OCI-LY7 (cell line): ENCODE data around the gene LRRN2. TPM values are rescaled to one million over a fixed set of nuclear protein-coding genes. Genes with fewer than 3 reads are reported as not detected.

Experiments used
- BruUV-seq: library from RNA; stranded (reverse); fragments of 400-500 nt; replicated peaks from 2 replicates; lab custom pipeline; 2021; lab: Mats Ljungman, UMichigan
- CTCF ChIA-PET: fragments of 300-600 bp; sonication (Branson Sonifier 250); formaldehyde crosslinking; loops from one replicate; lab custom pipeline; 2022; ENCODE audit warnings: antibody characterized with exemption; ENCODE audit not compliant: unreplicated experiment; lab: Charles Lee
- POLR2A ChIA-PET: fragments of 300-600 bp; sonication (Branson Sonifier 250); formaldehyde crosslinking; loops from one replicate; lab custom pipeline; 2022; ENCODE audit warnings: antibody characterized with exemption; lab: Charles Lee
- DNase-seq: peaks from one replicate; pipeline ENCODE4 v3.0.0-alpha.2; 2015; ENCODE audit warnings: low spot score
- H2AFZ ChIP-seq: fragments of 200-600 bp; sonication (generic), shearing (Covaris generic); 2 replicates; pipeline ENCODE4 v1.6.1; 2014; ENCODE audit warnings: mild to moderate bottlenecking, antibody characterized with exemption, low read length, moderate library complexity
- H3K27ac ChIP-seq: fragments of 200-600 bp; sonication (generic); 2 replicates; pipeline ENCODE4 v1.5.1; 2014; ENCODE audit warnings: mixed run types, low read depth, mild to moderate bottlenecking, moderate library complexity, low read length, inconsistent platforms; ENCODE audit not compliant: poor library complexity, severe bottlenecking
- H3K36me3 ChIP-seq: fragments of 200-600 bp; sonication (generic); 2 replicates; pipeline ENCODE4 v1.6.1; 2014; ENCODE audit warnings: mild to moderate bottlenecking, antibody characterized with exemption, low read length, moderate library complexity, mixed read lengths; ENCODE audit not compliant: insufficient read depth
- H3K4me1 ChIP-seq: fragments of 200-600 bp; sonication (generic); 2 replicates; pipeline ENCODE4 v1.5.1; 2014; ENCODE audit warnings: mild to moderate bottlenecking, low read length; ENCODE audit not compliant: insufficient read depth, poor library complexity, severe bottlenecking
- H3K4me2 ChIP-seq: fragments of 200-600 bp; sonication (generic); 2 replicates; pipeline ENCODE4 v1.6.1; 2014; ENCODE audit warnings: mild to moderate bottlenecking, low read length
- H3K4me3 ChIP-seq: fragments of 200-600 bp; sonication (generic); 2 replicates; pipeline ENCODE4 v1.5.1; 2014; ENCODE audit warnings: mild to moderate bottlenecking, low read depth, low read length; ENCODE audit not compliant: poor library complexity, severe bottlenecking
- H3K79me2 ChIP-seq: fragments of 200-600 bp; sonication (generic); 2 replicates; pipeline ENCODE4 v1.6.1; 2016; ENCODE audit warnings: low read depth, mild to moderate bottlenecking, low read length, moderate library complexity, mixed read lengths; ENCODE audit not compliant: insufficient read depth
- H3K9me2 ChIP-seq: fragments of 200-600 bp; sonication (generic); 2 replicates; pipeline ENCODE4 v1.6.1; 2016; ENCODE audit warnings: mild to moderate bottlenecking, low read length, mixed read lengths; ENCODE audit not compliant: insufficient read depth
- H3K9me3 ChIP-seq: fragments of 200-600 bp; sonication (generic); 2 replicates; pipeline ENCODE4 v1.6.1; 2014; ENCODE audit warnings: mild to moderate bottlenecking, mixed run types, low read length, mixed read lengths
- H4K20me1 ChIP-seq: fragments of 200-600 bp; sonication (generic); 2 replicates; pipeline ENCODE4 v1.6.1; 2014; ENCODE audit warnings: mild to moderate bottlenecking, antibody characterized with exemption, low read length, moderate library complexity, mixed read lengths; ENCODE audit not compliant: insufficient read depth
- CTCF ChIP-seq: fragments of 200-600 bp; sonication (generic); conservative IDR thresholded peaks from 2 replicates; pipeline ENCODE4 v1.5.1; 2014; ENCODE audit warnings: mild to moderate bottlenecking, antibody characterized with exemption, low read length, moderate library complexity, mixed read lengths
- EZH2phosphoT487 ChIP-seq: fragments of 200-600 bp; sonication (generic); IDR thresholded peaks from 2 replicates; pipeline ENCODE4 v1.6.1; 2018; ENCODE audit warnings: low read depth, borderline replicate concordance, mild to moderate bottlenecking, mixed run types, antibody characterized with exemption, low read length, moderate library complexity, mixed read lengths
- intact Hi-C: fragments of 100-400 bp; cut with micrococcal nuclease; formaldehyde crosslinking; loops from one replicate; pipeline ENCODE4 v1.10.0; 2022; ENCODE audit not compliant: unreplicated experiment
- total RNA-seq, 2 experiments: library from RNA; depleted of rRNA in 1 of 2; stranded (reverse); fragments of >200 nt in 1 of 2; shearing (Covaris generic) in 1 of 2; gene quantifications; 2 replicates each; pipeline ENCODE4 v1.2.3, GENCODE V29; 2014 to 2022

The LRRN2 gene
- total RNA-seq, 2 experiments from 2014 or later = not detected

DNA sequence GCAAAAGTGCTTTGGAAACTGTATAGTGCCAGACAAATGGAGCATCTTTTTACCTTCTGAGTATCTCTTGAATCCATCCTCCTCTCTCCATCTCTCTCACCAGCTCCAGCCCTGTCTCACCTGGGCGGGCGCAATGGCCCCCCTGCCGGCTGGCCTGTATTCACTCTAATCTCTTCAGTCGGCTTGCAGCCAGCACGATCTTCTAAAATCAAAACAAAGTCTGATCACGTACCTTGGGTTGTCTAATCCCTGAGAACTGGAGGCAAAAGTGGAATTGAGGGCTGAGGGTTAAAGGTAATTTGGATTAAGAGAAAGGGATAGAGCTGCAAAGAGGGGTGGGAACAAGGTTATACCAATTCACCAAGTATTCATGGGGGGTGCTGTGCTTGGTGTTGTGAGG, 46.0 kb upstream of the LRRN2 start:
- no peaks in the 10 kb centered on the region for H4K20me1 ChIP-seq
- no peaks in the 10 kb centered on the region for H3K36me3 ChIP-seq
- intact Hi-C loops = no loop called here
- H2AFZ ChIP-seq = no peak overlapping the region
- CTCF ChIA-PET = no interaction called here
- TF ChIP-seq EZH2phosphoT487 (no peak), CTCF (no peak)
- no peak overlapping the region for H3K4me2 ChIP-seq
- H3K4me1 ChIP-seq = no peaks in the 10 kb centered on the region
- no peaks in the 10 kb centered on the region for H3K9me3 ChIP-seq
- H3K79me2 ChIP-seq = no peaks in the 10 kb centered on the region
- no peak overlapping the region for H3K27ac ChIP-seq
- BruUV-seq = no TSS peak
- no peaks in the 10 kb centered on the region for H3K9me2 ChIP-seq
- POLR2A ChIA-PET = interaction anchor here (0.7 to 1.2 kb wide), 2 partner anchors 14 to 225 kb away, joined by 3 read pairs; no protein-coding TSS in a partner anchor
- DNase-seq = no peak
- no peak overlapping the region for H3K4me3 ChIP-seq

GRCh38 chr1:204730826-204731459, 45.4 kb upstream of the LRRN2 start:
- ChIA-PET POLR2A (no interaction called here), CTCF (no interaction called here)
- H3K4me3 ChIP-seq = no peak overlapping the region
- H3K9me2 ChIP-seq = no peaks in the 10 kb centered on the region
- H3K4me1 ChIP-seq = no peaks in the 10 kb centered on the region
- H4K20me1 ChIP-seq = no peaks in the 10 kb centered on the region
- H3K9me3 ChIP-seq = no peaks in the 10 kb centered on the region
- no peak overlapping the region for H2AFZ ChIP-seq
- no peak for DNase-seq
- TF ChIP-seq EZH2phosphoT487 = no peak
- H3K79me2 ChIP-seq = no peaks in the 10 kb centered on the region
- H3K27ac ChIP-seq = no peak overlapping the region
- no peaks in the 10 kb centered on the region for H3K36me3 ChIP-seq
- intact Hi-C loops = no loop called here
- no peak overlapping the region for H3K4me2 ChIP-seq
- no TSS peak for BruUV-seq

DNA sequence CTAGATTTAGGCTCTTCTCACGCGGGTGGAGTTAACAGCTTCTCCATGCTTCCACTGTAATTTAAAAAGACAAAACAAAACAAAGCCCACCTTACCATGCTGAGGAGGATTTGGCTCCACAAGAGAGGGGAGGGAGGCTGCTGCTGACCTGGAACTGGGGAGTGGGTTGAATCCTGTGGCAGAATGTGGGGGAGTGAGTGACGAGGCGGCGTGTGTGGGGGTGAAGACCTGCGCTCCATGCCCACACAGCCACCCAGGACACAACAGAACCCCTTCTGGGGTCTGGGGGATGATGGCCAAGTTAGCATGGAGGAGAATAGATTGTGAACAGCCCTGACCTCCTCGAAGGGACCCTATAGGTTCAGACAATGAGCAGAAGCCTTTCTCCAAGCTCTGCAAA, 44.0 kb upstream of the LRRN2 start:
- intact Hi-C loops = no loop called here
- Histone ChIP-seq H4K20me1 (no peaks in the 10 kb centered on the region), H3K4me2 (no peak overlapping the region), H3K27ac (no peak overlapping the region), H3K36me3 (no peaks in the 10 kb centered on the region), H3K9me2 (no peaks in the 10 kb centered on the region), H2AFZ (no peak overlapping the region), H3K4me1 (no peaks in the 10 kb centered on the region), H3K4me3 (no peak overlapping the region), H3K79me2 (no peaks in the 10 kb centered on the region), H3K9me3 (no peaks in the 10 kb centered on the region)
- CTCF ChIA-PET = no interaction called here
- POLR2A ChIA-PET = no interaction called here
- TF ChIP-seq CTCF (no peak), EZH2phosphoT487 (no peak)
- no peak for DNase-seq
- no TSS peak for BruUV-seq
